GM18951 (cell line): ENCODE measurements around the gene PGLYRP1.

Experiments
- POLR2A ChIP-seq: IDR thresholded peaks from 4 replicates; pipeline ENCODE4 v1.6.1; 2011; ENCODE audit warnings: mild to moderate bottlenecking; ENCODE audit not compliant: insufficient read length, insufficient read depth; ENCODE audit errors: extremely low read depth
- in situ Hi-C: fragments of 300-500 bp; cut with MboI; formaldehyde crosslinking; loops from one replicate; pipeline ENCODE4 v1.12.0; 2022; ENCODE audit warnings: low sequenced_read_pairs, mixed read lengths, inconsistent platforms; ENCODE audit not compliant: unreplicated experiment

The PGLYRP1 gene

DNA sequence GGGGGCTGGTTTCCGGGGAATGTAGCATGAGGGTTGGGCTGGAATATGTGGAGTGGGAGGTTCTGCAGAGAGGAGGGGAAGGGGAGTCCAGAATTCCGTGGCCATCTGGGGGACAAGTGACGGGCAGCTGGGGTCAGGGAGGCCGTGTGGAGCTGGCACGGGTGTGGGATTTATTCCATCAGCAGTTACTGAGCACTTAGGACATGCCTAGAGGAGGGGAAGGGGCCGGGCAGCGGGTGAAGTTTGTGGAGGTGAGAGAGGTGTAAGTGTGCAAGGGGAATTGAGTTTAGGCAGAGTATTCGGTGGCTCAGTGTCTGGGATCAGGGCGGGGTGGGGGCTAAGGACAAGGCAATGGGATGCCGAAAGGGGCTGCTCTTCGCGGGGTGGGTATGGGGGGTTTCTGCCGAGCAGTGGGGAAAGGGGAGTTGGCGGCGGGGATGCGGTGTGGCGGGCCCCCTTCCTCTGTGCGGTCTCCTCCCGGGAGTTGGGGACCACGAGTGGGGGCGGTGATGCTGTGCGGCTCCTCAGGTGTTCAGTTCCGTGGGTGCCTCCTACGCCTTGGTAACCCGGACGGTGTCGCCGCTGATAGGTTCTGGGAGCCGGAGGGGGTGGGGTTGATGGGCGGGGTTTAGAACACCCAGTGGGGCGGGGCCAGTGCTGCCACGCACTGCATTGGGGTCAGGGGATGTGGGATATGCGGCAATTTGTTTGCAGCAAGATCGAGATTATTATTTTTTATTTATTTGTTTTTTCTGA is 22.2 kb downstream of the PGLYRP1 start:
- in situ Hi-C loops: no loop called here
- no peak for TF ChIP-seq POLR2A

DNA sequence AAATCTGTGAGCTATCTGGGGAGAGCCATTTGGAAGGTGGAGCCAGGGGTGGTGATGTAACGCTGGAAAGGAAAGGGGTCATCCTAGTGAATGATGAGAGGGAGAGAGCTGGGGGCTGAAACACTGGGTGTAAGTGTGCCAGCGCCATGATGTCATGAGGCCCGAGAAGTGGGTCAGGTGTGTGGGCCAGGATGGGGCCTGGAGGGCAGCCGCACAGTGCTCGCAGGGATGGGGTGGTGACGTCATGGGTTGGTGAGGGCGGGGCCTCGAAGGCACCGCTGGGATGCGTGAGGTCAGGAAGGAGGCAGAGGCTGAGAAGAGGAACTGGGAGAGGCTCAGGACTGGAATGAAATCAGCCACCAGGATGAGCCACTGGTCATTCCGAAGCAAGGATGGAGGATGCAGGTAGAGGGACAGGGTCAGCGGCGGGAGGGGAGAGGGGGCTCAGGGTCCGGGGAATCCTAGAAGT is 23.2 kb downstream of the PGLYRP1 start:
- no peak for TF ChIP-seq POLR2A
- in situ Hi-C loops: no loop called here

- in situ Hi-C loops: no loop called here
- no peak for TF ChIP-seq POLR2A
These were observed 24.0 kb downstream of the PGLYRP1 start for GRCh38 chr19:45998834-45999233.

GRCh38 chr19:45996933-45997332 is 25.9 kb downstream of the PGLYRP1 start:
- TF ChIP-seq POLR2A: no peak
- in situ Hi-C loops: no loop called here

DNA sequence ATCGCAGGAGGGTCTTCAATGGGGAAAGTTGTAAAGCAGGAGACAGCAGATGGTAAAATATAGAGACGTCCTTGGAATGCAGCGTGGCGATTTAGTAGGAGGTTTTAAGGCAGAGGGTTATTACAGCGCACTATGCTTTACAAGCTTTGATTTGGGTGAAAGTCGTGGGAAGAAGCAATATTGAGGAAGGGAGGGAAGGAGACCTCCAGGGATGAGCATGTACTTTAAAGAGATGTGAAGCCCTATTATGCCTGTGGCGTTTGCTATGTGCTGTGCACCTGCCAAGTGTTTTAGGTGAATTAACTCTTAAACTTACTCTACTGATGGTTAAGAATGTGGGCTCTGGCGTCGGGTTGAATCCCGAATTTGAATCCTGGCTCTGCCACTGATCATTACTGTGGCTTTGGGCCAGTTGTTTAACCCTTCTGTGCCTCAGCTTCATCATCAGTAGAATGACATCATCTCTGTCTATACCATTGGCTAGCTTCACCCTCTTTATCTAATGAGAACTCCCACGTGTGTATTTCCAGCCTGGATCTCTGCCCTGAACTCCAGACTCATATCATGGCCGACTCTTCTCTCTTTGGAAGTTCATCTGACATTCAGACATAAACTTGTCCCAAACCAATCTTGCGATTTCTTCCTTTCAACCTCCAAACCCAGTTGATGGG is 27.0 kb downstream of the PGLYRP1 start:
- in situ Hi-C loops: no loop called here

GRCh38 chr19:45994998-45995714 is 27.7 kb downstream of the PGLYRP1 start, which contains the start of gene CCDC61:
Gene CCDC61, plus strand, starts transcription at chr19:45995467. Its CDS starts 7,552 bp downstream, at chr19:46003019.
- in situ Hi-C loops: no loop called here
- TF ChIP-seq POLR2A: peak; percentile 90

More for the DNA sequence above, 27.0 kb downstream of the PGLYRP1 start:
- TF ChIP-seq POLR2A: no peak

DNA sequence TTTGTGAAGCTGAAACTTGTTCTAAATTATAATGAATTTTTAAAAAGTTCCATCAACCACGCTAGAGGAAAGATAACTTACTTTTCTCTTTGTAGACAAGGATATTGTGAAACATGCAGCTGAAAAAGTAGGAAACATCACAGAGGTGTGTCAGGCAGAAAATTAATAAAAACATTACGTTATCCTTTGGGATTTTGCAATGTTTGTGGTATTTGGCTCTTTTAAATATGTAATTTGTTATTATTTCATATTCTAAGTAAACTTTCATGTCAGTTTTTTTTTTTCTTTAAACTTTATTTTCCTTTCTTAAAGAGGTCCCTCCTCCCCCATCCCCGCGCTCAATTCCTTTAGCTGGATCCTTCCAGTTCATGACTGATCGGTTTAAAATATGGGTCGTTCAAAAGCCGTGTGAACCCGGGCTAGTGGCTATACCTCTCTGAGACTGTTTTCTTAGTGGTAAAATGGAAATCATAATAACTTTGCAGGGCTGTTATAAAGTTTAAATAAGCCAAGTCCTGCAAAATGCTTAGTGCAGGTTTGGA is 28.3 kb downstream of the PGLYRP1 start:
- no peak for TF ChIP-seq POLR2A

DNA sequence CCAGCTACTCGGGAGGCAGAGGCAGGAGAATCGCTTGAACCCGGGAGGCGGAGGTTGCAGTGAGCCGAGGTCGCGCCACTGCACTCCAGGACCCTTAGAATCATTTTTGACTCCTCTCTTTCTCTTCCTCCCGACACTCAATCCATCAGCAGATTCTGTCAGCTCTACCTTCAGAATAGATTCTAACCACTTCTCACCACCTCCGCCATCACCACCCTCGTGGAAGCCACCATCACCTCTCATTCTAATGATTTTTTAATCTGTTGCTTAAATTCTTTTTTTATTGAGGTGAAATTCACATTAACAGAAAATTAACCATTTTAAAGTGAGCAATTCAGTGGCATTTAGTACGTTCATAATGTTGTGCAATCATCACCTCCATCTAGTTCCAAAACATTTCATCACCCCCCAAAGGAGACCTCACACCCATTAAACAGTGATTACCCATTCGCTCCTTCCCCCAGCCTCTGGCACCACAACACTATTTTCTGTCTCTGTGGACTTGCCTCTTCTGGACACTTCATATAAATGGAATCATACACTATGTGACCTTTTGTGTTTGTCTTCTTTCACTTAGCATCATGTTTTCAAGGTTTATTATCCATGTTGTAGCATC is 32.6 kb downstream of the PGLYRP1 start:
- no peak for TF ChIP-seq POLR2A
- in situ Hi-C loops: no loop called here

More for the DNA sequence above, 28.3 kb downstream of the PGLYRP1 start:
- in situ Hi-C loops: no loop called here

- no peak for TF ChIP-seq POLR2A
- in situ Hi-C loops: no loop called here
These were observed 37.5 kb downstream of the PGLYRP1 start for GRCh38 chr19:45985321-45985720.

DNA sequence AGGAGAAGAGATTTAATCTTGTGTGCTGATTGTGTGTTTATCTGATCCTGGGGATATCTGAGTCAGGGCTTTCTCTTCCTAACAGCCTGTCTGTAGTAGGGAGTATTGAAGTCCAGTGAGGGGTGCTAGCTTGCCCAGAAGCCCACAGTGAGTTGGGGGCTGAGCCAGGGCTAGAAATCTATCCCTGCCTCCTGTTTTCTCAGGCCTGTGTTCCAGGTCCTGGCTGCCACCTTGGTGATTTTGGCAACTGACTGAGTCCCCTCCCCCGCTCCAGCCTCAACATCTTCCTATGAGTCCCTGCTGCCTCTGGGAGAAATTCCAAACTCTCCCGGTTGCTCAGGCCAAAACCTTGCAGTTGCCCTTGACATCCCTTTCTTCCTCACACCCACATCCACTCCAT is 41.5 kb downstream of the PGLYRP1 start:
- no peak for TF ChIP-seq POLR2A
- in situ Hi-C loops: no loop called here

GRCh38 chr19:45978156-45978555 is 44.7 kb downstream of the PGLYRP1 start:
- in situ Hi-C loops: no loop called here
- TF ChIP-seq POLR2A: no peak

DNA sequence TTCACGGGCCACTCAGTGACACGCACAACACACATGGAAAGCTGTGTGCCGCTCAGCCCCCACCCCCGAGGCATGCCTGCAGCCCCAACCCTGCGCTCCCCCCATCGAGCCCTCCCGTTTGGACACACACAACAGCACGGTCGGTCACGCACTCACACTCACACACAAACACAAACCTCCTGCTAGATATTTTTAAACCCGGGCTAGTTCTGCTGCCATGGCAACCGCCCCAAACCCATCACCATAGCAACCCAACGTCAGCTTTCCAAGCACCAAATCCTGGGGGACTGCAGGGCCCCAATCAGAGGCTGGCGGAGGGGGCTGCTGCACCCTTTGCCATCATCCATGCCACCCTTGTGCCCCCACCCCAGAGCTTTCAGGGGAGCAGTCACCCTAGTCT is 46.7 kb downstream of the PGLYRP1 start:
- in situ Hi-C loops: no loop called here
- no peak for TF ChIP-seq POLR2A

DNA sequence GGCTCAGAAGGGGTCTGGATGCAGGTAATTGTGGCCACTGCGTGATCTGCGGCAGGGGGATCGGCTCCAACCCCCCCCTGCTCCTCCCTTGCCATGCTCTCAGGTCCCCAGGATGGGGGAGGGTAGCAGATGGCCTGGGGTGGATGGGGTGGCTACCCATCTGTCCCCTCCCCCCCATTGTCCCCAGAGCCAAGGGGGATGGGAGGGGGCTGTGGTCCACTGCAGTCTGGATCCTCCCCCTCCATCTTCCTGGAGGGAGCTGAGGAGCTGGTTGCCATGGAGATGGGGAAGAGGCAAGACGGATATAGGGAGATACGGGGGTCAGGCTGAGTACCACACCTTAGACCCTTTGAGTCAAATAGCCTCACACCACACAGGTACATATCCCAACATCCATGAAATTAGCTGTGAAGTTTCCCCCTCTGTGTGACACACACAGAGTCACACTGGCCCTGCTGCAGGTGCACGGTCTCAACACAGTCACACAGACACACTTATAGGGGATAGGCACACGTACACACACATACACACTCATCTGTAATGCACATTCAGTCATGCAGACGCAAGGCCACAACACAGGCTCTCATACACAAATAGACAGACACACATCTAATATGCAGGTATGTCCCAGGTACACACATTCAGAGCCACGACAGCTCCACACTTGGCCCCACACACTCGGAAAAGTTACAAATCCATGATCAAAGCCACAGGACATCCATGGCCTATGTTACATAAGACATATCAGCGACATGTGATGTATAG is 47.4 kb downstream of the PGLYRP1 start:
- in situ Hi-C loops: no loop called here
- no peak for TF ChIP-seq POLR2A
